GM18507 (cell line): ENCODE results near the gene TMED7.

ENCODE experiments used
- DNase-seq: peaks from one replicate; pipeline ENCODE4 v3.0.0; 2011; ENCODE audit warnings: low read depth; ENCODE audit not compliant: insufficient read length; ENCODE audit errors: extremely low spot score
- FAIRE-seq: peaks from 2 replicates; lab custom pipeline; 2011; peaks lifted over from hg19 to GRCh38; lab: Jason Lieb, UNC

Gene TMED7

GRCh38 chr5:115588640-115589039, 37.2 kb downstream of the TMED7 start:
- FAIRE-seq (no peak), DNase-seq (no peak)

- DNase-seq = no peak
- peak; percentile 56 for FAIRE-seq
Measured at GRCh38 chr5:115586525-115587146, 39.2 kb downstream of the TMED7 start.

- DNase-seq = no peak
- FAIRE-seq = no peak
Measured at GRCh38 chr5:115585265-115585664, 40.6 kb downstream of the TMED7 start.

- FAIRE-seq (no peak), DNase-seq (no peak)
Measured at GRCh38 chr5:115584501-115584900, 41.3 kb downstream of the TMED7 start.

- DNase-seq = no peak
- FAIRE-seq = no peak
Measured at GRCh38 chr5:115583474-115583873, 42.4 kb downstream of the TMED7 start.

- FAIRE-seq (peak; percentile 52), DNase-seq (no peak)
Measured at GRCh38 chr5:115580941-115581340, 44.9 kb downstream of the TMED7 start.

GRCh38 chr5:115579747-115580173, 46.1 kb downstream of the TMED7 start:
- FAIRE-seq = peak; percentile 84
- no peak for DNase-seq

- FAIRE-seq = no peak
- no peak for DNase-seq
Measured at GRCh38 chr5:115579216-115579615, 46.6 kb downstream of the TMED7 start.

GRCh38 chr5:115578657-115579056, 47.2 kb downstream of the TMED7 start:
- DNase-seq (no peak), FAIRE-seq (peak; percentile 76)

GRCh38 chr5:115577741-115578140, 48.1 kb downstream of the TMED7 start:
- FAIRE-seq = peak; percentile 47

GRCh38 chr5:115577329-115577728, 48.5 kb downstream of the TMED7 start:
- FAIRE-seq = no peak
- DNase-seq = no peak

More at GRCh38 chr5:115577741-115578140, 48.1 kb downstream of the TMED7 start:
- DNase-seq = no peak

GRCh38 chr5:115575167-115576070, 50.4 kb downstream of the TMED7 start:
- no peak for DNase-seq
- peak; percentile 54 for FAIRE-seq

- DNase-seq (no peak), FAIRE-seq (no peak)
Measured at GRCh38 chr5:115573133-115573532, 52.7 kb downstream of the TMED7 start.

- no peak for FAIRE-seq
- no peak for DNase-seq
Measured at GRCh38 chr5:115571441-115571878, 54.4 kb downstream of the TMED7 start.

- DNase-seq (no peak), FAIRE-seq (no peak)
Measured at GRCh38 chr5:115568668-115569067, 57.2 kb downstream of the TMED7 start.

GRCh38 chr5:115565233-115565632, 60.6 kb downstream of the TMED7 start:
- DNase-seq = no peak
- FAIRE-seq = no peak
